IPS-NIHi7 (cell line): ENCODE measurements around the gene SLC25A36.
A peak's percentile ranks its signal among the peaks of the same experiment; 100 is the strongest.
"Not testable (repeated sequence)": the region's sequence is repeated elsewhere in the genome, so short reads cannot be mapped to it uniquely, and the experiment has no call there.

Experiments
- DNase-seq: peaks from one replicate; pipeline ENCODE4 v3.0.0; 2012; ENCODE audit warnings: mixed read lengths; ENCODE audit errors: extremely low spot score

Gene SLC25A36

DNA sequence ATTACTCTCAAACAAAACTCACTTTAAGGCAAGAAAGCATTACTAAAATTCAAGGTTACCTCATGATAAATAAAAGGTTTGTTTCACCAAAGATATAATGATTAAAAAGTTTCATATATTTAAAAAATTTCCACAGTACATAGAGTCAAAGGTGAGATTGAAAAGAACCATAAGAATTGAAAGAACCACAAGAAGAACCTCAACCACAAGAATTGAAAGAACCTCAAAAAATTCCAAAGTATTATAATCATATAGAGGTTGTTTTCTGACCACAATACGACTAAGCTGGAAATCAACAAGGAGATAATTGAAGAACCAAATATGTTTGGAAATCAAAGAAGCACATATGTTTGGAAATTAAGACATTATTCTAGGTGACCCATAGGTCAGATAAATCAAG is 52.7 kb downstream of the SLC25A36 start:
- no peak for DNase-seq

DNA sequence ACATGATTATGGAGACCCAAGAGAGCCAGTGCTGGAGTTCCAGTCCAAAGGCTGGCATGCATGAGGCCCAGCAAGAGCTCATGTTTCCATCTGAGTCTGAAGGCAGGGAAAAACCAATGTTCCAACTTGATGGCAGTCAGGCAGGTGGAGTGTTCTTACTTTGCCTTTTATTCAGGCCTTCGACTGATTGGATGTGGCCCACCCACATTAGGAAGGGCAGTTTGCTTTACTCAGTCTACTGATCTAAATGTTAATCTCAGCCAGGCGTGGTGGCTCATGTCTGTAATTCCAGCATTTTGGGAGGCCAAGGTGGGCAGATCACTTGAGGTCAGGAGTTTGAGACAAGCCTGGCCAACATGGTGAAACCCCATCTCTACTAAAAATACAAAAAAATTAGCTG is 53.2 kb downstream of the SLC25A36 start:
- DNase-seq, result not testable (repeated sequence)

DNA sequence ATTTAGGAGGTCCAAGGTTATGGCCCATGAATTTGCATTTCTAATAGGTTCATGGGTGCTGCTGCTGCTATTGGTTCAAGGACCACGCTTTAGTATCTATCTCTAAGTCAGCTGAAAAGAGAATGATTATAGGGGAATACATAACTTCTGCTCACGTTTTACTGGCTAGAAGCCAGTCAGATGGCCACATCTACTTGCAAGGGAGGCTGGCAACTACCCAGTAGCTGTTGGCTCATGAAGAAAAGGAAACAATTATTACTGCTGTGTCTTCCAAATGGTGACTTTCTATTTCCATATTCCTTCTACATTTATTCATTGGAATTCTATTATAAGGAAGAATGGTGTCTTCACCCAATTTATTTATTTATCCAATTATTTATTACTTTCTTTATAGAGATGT is 54.2 kb downstream of the SLC25A36 start:
- DNase-seq, result no peak

DNA sequence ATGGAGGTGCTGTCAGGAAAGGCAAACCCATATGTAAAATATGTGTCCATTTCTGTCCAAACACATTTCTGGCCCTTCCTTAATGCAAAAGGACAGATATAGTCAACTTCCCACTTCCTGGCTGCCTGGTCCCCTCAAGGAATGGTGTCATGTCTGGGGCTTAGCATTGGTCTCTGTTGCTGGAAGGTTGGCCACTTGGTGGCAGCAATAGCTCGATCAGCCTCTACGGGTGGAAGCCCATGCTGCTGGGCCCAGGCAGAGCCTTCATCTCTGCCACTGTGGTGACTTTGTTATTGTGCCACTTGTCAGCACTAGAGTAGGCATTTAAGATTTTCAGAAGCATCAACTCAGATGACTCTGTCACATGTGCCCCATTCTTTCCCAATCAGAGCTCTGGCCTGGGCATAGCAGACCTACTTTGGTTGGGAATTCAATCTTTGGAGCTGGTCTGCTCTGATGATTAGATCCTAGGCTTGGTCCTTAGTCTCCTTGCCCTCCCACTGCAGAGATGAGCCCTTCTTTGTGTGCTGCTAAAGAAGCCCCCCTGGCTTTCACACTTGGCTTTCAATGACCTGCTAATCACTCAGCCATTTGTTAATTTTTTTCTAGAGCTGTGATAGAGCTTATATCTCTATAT is 58.5 kb downstream of the SLC25A36 start:
- DNase-seq, result peak; percentile 85

DNA sequence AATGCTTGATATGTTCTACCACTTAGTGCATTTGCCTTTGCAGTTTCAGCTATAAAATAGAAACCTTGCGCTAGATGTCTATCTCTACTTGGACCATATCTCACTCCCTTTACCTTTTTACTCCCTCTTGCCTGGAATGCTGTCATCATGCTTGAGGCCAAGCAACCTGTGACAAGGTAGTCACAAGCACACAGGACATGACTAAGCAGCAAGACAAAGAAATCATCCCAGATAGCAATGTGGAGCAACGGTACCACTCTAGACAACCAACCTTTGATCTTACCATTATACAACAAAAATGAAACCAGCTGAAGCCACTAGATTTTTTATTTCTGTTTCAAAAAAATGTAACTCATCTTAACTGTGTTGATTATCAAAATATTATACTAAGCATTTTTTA is 59.0 kb downstream of the SLC25A36 start:
- DNase-seq, result no peak

DNA sequence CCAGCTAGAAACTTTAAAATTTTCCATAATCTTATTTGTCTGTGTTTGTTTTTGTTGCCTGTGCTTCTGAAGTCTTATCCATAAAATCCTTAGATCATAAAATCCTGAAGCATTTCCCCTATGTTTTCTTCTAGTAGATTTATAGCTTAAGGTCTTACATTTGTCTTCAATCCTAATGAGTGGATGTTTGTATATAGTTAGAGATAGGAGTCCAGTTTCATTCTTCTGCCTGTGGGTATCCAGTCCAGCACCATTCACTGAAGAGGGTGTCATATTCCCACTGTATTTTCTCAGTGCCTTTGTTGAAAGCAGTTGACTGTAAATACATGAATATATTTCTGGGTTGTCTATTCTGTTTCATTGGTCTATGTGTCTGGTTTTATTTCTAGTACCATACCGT is 64.7 kb downstream of the SLC25A36 start:
- DNase-seq, result no peak

DNA sequence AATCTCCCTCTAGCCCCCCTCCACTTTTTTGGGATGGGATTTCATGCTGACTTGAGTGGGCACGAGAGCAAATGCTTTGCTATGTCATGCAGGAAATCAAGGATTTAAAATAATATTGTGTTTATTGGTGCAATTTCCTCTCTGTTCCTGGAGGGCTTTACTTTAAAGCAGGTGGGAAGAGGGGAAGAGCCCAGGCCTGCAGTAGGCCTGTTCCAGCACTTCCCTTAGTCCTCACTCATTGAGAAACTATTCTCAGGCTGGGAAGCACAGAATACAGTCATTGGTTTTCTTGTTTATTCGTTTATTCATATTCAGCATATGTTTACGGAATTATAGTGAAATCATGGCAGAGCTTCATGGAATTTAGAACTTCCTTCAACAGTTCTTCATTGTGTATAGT is 67.9 kb downstream of the SLC25A36 start:
- no peak for DNase-seq

DNA sequence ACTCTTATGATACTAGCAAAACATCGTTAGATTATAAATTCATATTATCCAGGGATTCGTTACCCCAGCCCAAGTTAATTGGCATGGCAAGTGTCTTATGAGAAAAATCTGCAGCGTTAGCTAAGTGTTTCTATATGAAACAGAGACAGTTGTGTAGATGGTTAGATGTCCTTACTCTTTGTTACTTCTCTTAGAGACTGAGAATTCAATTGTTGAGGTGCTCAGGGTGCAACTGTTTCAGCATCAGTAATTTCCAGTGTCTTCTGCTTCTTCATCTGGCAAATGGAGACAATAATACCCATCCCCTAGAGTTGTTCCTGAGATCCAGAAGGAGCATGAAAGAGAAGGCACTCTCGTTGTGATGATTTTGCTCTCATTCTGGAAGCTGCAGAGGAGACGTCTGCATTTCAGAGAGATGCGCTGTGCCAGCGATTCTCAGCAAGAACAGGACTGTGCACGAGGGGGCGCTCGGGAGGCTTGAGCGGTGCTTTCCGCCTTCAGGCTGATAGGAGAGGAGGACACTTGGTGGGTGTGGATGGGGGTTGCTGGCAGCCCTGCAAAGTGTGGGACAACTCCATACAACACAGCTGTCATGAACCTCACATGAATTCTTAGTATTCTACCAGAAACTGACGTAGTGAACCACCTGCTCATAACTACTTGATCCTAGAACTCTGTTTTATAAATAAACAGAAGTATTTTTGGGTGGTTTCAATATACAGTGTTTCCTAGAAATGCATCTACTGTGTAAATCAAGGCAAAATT is 69.8 kb downstream of the SLC25A36 start:
- DNase-seq, result peak; percentile 82

DNA sequence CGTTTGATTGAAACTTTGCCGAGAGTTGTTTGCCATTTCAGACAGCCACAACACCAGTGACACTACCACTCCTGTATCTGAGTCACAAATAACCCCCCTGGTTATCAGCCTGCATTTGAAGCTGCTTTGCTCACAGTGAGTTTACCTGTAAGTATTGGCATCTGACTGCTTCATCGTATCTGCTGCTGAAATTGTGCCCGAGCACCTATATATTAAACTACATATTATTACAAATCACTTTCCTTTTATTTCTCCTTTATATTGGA is 70.3 kb downstream of the SLC25A36 start:
- no peak for DNase-seq

DNA sequence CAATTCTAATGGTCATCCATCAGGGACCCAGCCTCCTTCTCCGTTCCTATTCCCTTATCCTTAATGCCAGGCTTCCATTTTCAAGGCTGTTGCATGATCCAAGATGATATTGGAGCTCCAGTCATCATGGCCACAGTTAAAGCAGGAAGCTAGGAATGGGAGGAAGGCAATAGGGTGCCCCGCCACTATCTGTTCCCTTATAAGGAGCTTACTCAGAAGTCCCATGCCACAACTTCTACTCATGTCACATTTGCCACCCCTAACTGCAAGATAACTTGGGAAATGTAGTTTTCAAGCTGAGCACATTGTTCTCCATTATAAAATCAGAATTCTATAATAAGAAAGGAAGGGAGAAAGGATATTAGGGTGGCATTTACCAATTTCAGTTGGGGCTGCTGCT is 70.9 kb downstream of the SLC25A36 start:
- no peak for DNase-seq

DNA sequence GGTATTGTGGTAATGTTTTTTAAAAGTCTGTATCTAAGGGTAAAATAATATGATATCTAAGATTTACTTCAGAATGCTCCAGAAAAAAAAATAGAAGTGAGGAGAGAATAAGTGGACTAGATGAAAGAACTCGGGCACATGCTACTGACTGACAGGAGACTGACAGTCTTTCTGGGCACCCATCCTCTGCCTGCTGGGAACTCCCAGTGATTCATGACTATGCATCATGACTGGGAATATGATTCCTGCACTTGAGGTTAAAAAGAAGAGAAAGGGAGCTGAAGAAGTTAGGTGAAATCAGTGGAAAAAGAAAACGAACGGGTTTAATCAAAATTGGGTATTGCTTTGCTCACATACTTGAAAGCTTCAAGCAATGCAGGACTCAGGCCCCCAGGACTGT is 73.8 kb downstream of the SLC25A36 start:
- DNase-seq, result no peak

DNA sequence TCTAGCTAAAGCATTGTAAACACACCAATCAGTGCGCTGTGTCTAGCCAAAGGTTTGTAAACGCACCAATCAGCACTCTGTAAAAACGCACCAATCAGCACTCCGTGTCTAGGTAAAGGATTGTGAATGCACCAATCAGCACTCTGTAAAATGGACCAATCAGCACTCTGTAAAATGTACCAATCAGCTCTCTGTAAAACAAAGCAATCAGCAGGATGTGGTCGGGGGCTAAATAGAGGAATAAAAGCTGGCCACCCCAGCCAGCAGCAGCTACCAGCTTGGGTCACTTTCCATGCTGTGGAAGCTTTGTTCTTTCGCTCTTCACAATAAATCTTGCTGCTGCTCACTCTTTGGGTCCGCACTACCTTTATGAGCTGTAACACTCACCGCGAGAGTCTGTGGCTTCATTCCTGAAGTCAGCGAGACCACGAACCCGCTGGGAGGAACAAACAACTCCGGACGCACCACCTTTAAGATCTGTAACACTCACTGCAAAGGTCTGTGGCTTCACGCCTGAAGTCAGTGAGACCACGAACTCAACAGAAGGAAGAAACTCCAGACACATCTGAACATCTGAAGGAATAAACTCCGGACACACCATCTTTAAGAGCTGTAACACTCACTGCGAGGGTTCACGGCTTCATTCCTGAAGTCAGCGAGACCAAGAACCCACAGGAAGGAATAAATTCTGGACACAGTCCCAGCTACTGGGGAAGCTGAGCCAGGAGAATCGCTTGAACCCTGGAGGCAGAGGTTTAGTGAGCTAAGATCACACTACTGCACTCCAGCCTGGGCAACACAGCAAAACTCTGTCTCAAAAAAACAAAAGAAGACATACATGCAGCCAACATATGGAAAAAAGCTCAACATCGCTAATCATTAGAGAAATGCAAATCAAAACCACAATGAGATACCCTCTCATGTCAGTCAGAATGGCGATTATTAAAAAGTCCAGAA is 76.0 kb downstream of the SLC25A36 start:
- not testable (repeated sequence) for DNase-seq

DNA sequence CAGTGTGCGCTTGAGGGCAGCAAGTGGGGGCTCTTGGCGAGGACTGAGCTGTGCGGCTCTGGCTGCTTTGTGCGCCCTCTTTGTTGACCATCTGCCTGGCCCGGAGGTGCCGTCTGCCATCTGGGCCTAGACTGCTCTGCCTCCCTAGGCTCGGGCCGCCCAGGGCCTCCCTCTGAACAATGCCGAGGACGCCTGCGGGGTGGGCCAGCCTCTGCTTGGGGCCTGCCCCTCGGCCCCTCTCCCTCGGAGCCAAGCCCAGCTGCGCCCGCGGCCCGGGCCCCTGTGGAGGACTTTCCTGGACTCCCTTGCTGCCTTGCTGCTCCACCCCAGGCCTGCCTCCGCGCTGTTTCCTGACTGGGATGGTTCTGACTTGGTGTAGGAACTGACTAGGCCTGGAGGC is 77.6 kb downstream of the SLC25A36 start:
- DNase-seq, result no peak

DNA sequence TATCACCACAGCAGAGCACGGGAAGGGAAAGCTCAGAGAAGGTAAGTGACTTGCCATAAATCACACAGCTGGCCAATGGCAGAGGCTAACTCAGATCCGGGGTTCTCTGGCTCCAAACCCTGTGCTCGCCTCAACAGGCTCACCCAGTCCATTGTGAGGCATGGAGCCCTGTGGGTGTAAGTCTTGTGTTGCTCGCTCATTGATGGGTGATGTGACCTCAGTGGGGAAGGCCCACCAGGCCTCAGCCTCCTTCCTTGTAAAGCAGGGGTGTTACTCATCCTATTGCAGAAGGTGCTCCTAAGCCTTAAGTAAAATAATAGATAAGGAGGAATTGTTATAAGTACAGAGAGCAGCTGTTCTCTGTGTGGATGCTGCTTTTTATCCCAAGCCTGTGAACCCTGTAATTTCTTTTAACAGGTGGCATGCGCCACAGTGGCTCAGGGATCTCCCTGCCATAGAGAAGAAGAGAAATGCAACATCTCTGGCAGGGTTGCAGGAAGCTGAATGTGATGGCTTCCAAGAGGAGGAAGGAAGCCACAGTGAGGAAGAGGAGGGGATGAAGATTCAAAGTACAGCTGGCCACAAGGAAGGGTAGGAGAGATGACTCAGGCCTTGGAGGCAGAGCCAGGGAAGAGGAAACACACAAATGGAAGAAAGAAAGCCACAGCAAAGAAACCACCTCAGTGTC is 78.7 kb downstream of the SLC25A36 start:
- DNase-seq, result no peak

DNA sequence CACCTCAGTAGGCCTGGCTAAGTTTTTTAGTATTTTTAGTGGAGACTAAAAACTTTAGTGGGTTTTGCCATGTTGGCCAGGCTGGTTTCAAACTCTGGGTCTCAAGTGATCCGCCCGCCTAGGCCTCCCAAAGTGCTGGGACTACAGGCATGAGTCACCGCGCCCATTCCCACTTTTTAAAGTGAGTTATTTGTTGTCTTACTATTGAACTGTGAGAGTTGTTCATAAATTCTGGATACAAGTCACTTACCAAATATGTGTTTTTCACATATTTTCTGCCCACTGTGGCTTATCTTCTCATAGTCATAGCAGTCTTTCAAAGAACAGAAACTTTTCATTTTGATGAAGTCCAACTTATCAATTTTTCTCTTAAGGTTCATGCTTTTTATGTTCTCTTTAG is 79.6 kb downstream of the SLC25A36 start:
- DNase-seq, result no peak
